ENCODE results near the gene TPPP3.

DNA sequence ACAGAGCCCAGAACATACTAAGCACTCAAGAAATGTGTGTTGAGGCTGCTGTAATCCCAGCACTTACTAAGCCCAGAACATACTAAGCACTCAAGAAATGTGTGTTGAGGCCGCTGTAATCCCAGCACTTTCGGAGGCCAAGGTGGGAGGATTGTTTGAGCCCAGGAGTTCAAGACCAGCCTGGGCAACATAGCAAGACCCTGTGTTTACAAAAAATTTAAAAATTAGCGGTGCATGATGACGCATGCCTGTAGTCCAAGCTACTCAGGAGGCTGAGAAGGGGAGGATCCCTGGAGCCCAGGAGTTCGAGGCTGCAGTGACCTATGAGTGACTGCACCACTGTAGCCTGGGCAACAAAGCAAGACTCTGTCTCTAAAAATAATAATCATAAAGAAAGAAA is 29.7 kb upstream of the TPPP3 start:
- TF ChIP-seq, protein P1, sequence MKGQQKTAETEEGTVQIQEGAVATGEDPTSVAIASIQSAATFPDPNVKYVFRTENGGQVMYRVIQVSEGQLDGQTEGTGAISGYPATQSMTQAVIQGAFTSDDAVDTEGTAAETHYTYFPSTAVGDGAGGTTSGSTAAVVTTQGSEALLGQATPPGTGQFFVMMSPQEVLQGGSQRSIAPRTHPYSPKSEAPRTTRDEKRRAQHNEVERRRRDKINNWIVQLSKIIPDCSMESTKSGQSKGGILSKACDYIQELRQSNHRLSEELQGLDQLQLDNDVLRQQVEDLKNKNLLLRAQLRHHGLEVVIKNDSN (IDR thresholded peaks at IDR 0.05) = no peak
- TF ChIP-seq EGR1 (IDR thresholded peaks at IDR 0.05) = no peak

All from Ishikawa (cell line).